ENCODE results near the gene DNAI2. TPM values are rescaled to one million over a fixed set of nuclear protein-coding genes. Genes with fewer than 3 reads are reported as not detected.
A peak's percentile ranks its signal among the peaks of the same experiment; 100 is the strongest.

Gene DNAI2
- total RNA-seq, 1 donor from 2014 or later, result not detected

DNA sequence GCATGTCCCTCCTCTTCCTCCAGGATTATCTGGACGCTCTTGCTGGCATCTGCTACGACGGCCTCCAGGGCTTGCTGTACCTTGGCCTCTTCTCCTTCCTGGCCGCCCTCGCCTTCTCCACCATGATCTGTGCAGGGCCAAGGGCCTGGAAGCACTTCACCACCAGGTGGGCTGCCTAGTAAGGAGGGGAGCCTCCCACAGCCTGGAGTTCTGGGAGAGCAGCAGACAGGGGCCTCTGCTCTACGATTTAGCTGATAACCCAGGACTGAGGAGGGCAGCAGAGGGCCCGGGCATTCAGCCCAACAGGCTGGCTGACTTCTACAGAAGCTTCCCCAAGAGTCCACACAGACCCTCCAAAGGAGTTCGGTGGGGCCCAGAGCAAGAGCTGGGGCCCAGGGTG, 21.8 kb upstream of the DNAI2 start:
- Mint-ChIP-seq H3K4me3 (no peak overlapping the region), H3K36me3 (ENCODE audit: low read depth) (no peaks in the 10 kb centered on the region), H3K9me3 (no peaks in the 10 kb centered on the region), H3K27me3 (ENCODE audit: low read depth) (no peaks in the 10 kb centered on the region), H3K4me1 (peaks cover 20% of the 10 kb centered on the region), H3K27ac (ENCODE audit: unreplicated experiment) (peak overlapping the region; percentile 94)
- TF ChIP-seq, protein P1, sequence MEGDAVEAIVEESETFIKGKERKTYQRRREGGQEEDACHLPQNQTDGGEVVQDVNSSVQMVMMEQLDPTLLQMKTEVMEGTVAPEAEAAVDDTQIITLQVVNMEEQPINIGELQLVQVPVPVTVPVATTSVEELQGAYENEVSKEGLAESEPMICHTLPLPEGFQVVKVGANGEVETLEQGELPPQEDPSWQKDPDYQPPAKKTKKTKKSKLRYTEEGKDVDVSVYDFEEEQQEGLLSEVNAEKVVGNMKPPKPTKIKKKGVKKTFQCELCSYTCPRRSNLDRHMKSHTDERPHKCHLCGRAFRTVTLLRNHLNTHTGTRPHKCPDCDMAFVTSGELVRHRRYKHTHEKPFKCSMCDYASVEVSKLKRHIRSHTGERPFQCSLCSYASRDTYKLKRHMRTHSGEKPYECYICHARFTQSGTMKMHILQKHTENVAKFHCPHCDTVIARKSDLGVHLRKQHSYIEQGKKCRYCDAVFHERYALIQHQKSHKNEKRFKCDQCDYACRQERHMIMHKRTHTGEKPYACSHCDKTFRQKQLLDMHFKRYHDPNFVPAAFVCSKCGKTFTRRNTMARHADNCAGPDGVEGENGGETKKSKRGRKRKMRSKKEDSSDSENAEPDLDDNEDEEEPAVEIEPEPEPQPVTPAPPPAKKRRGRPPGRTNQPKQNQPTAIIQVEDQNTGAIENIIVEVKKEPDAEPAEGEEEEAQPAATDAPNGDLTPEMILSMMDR (conservative IDR thresholded peaks at IDR 0.05), result no peak
- no peak for DNase-seq (ENCODE audit: low read depth, low spot score)

DNA sequence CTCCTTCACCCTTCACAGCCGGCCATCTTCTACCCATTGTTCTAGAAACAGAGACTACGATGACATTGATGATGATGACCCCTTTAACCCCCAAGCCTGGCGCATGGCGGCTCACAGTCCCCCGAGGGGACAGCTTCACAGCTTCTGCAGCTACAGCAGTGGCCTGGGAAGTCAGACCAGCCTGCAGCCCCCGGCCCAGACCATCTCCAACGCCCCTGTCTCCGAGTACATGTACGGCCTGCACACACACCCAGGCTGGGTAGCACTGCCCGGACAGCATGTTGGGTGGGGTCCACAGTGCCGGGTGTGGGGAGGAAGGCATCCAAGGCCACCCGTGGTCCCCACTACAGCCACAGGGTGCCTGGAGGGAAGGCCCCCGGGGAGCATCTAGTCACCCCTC, 21.0 kb upstream of the DNAI2 start:
- H3K27ac Mint-ChIP-seq (ENCODE audit: unreplicated experiment), result no peak overlapping the region
- no peaks in the 10 kb centered on the region for H3K9me3 Mint-ChIP-seq
- H3K4me3 Mint-ChIP-seq, result no peak overlapping the region
- no peaks in the 10 kb centered on the region for H3K36me3 Mint-ChIP-seq (ENCODE audit: low read depth)
- no peaks in the 10 kb centered on the region for H3K27me3 Mint-ChIP-seq (ENCODE audit: low read depth)
- TF ChIP-seq, protein P1 (conservative IDR thresholded peaks at IDR 0.05), result no peak
- H3K4me1 Mint-ChIP-seq, result peaks cover 17% of the 10 kb centered on the region
- no peak for DNase-seq (ENCODE audit: low read depth, low spot score)

DNA sequence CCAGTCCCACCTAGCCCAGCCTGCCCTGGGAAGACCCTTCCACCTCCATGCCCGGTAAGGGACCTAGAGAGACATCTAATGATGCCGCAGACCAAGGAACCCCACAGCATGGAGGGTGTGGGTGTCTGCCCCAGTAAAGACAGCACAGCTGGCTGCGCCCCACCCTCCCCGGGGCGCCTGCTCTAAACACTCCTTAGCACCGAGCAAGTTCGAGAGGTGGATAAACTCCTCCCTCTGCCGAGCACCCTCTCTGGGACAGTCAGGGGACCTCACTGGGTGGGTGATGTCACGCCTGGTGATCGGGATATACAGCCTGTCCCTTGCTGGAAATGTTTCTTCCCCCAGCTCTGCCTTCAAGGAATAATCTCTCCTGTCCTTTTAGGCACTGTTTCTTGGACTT, 16.7 kb upstream of the DNAI2 start:
- Mint-ChIP-seq H3K4me1 (peaks cover 10% of the 10 kb centered on the region), H3K36me3 (ENCODE audit: low read depth) (no peaks in the 10 kb centered on the region), H3K4me3 (no peak overlapping the region), H3K27me3 (ENCODE audit: low read depth) (peaks cover 16% of the 10 kb centered on the region), H3K9me3 (no peaks in the 10 kb centered on the region), H3K27ac (ENCODE audit: unreplicated experiment) (no peak overlapping the region)
- DNase-seq (ENCODE audit: low read depth, low spot score), result no peak
- TF ChIP-seq, protein P1 (conservative IDR thresholded peaks at IDR 0.05), result no peak

DNA sequence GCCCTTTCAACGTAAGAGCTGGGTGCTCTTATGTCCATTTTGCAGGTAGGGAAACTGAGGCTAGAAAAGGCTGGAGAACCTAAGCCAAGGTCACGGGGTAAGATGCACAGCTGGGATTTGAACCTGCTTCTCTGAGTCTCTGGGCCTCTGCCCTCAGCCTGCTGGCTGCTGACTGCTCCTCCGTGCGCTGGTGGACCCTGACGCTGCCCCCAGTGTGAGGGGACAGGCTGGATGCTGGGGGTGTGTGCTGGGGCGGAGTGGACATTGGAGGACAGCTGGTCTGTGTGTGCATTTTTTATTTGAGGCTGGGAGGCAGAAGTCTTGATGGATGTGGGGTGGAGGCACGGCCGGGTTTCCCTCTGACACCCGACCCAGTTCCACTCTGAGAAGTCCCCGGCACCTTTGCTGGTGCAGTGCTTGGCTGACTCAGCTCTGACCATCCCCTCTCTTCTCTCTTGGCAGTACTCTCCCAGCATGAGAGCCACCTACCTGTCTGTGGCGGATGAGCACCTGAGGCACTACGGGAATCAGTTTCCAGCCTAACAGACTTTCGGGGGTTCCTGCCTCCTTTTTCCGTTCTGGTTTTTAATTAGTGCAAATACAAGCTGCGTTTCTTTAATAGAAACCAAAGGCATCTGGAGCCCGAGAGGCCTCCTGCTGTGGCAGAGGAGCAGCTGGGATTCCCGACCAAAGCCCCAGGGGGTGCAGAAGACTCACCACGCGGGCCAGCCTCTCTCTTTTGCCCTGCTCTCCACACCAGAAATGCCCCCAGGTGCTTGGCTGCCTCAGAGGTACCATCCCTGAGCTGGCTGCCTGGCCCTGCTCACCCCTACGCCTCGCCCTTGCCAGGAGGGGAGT, 14.1 kb upstream of the DNAI2 start:
- DNase-seq (ENCODE audit: low read depth, low spot score), result no peak
- H3K27me3 Mint-ChIP-seq (ENCODE audit: low read depth), result peaks cover 16% of the 10 kb centered on the region
- no peak overlapping the region for H3K27ac Mint-ChIP-seq (ENCODE audit: unreplicated experiment)
- no peaks in the 10 kb centered on the region for H3K36me3 Mint-ChIP-seq (ENCODE audit: low read depth)
- TF ChIP-seq, protein P1 (conservative IDR thresholded peaks at IDR 0.05), result no peak
- no peaks in the 10 kb centered on the region for H3K9me3 Mint-ChIP-seq
- H3K4me1 Mint-ChIP-seq, result no peaks in the 10 kb centered on the region
- no peak overlapping the region for H3K4me3 Mint-ChIP-seq

DNA sequence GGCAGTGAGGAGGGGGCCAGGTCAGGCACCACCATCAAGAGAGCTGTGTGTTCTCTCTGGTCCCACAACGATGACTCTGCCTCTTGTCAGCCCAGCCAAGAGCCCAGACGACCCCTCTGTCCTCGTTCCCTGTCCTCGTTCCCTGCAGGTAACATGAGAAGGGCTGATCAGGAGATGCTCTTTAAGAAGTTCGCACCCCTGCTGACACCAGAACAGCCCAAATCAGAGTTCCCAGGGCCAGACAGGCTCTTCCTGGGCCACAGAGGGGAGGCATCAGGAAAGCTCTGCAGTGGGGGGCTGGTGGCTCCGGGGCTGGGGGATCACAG, 13.5 kb upstream of the DNAI2 start:
- TF ChIP-seq, protein P1 (conservative IDR thresholded peaks at IDR 0.05), result no peak
- Mint-ChIP-seq H3K27me3 (ENCODE audit: low read depth) (peaks cover 16% of the 10 kb centered on the region), H3K36me3 (ENCODE audit: low read depth) (no peaks in the 10 kb centered on the region), H3K27ac (ENCODE audit: unreplicated experiment) (no peak overlapping the region), H3K9me3 (no peaks in the 10 kb centered on the region), H3K4me1 (no peaks in the 10 kb centered on the region), H3K4me3 (no peak overlapping the region)
- no peak for DNase-seq (ENCODE audit: low read depth, low spot score)
